NB4 (cell line): ENCODE data around the gene MRPL36.
A peak's percentile ranks its signal among the peaks of the same experiment; 100 is the strongest.

Experiments
- DNase-seq: peaks from one replicate; pipeline ENCODE4 v3.0.0; 2010; ENCODE audit warnings: low read depth
- H3K4me3 ChIP-seq: one replicate; pipeline ENCODE4 v1.5.1; 2011; ENCODE audit warnings: mild to moderate bottlenecking, low read depth, low read length, moderate library complexity
- MYC ChIP-seq: IDR thresholded peaks from 2 replicates; pipeline ENCODE4 v1.6.1; 2011; ENCODE audit warnings: low read depth, low read length
- POLR2A ChIP-seq: IDR thresholded peaks from 2 replicates; pipeline ENCODE4 v1.6.1; 2011; ENCODE audit warnings: mild to moderate bottlenecking; ENCODE audit not compliant: insufficient read length; ENCODE audit errors: extremely low read depth
- TF ChIP-seq, protein P1 (sequence below): IDR thresholded peaks from 2 replicates; pipeline ENCODE4 v1.6.1; 2011; ENCODE audit warnings: low read depth, low read length
- TF ChIP-seq, protein P2 (sequence below): IDR thresholded peaks from one replicate; pipeline ENCODE4 v1.5.1; 2012; ENCODE audit warnings: low read depth, low read length

The MRPL36 gene

DNA sequence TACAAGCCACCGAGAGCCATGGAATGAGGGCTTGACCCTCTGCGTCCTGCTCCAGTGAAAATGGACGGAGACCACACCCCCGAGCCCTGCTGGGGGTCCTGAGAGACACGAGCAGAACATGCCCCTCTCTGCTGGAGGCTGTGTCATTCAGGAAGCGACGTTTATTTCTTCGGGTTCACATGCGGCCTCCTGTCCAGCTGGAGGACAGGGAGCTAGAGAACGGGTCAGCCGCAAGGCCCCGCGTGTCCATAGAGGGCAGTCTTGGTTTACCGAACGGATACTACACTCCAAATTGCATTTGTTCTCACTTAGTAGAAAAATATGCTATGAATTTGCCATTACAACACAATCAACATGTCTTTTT lies 36.1 kb downstream of the MRPL36 start:
- no peak overlapping the region for H3K4me3 ChIP-seq

DNA sequence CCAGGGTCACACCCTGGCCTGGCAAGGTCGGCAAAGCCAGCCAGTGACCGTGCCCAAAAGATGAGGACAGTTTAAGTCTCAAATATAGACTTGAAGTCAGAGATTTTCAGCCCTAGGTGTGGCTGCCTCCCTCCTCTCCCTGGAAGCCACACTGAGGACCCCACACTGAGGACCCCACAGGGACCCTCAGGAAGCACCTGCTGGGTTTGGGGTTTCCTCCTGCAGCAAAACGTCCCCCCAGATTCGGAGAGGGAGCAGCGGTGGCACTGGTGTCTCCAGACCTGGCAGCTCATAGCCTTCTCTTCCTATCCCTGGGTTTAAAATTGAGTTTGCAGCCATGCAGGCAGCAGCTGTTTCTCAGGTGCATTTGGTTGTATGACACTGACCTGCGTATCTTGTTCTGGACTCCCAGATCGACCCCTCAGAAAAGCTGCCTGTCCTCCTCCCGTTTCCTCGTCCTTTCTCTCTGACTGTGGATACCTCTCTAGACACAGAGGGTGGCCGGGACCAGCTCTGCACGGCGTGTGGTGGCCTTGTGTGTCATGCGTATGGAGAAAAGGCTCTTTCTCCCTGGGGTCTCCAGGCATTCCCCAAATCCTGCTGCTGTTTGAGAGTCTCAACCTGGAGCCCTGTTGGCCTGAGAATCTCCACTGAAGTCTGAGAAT lies 36.6 kb downstream of the MRPL36 start:
- DNase-seq: no peak
- no peak for TF ChIP-seq MYC
- TF ChIP-seq, protein P1, sequence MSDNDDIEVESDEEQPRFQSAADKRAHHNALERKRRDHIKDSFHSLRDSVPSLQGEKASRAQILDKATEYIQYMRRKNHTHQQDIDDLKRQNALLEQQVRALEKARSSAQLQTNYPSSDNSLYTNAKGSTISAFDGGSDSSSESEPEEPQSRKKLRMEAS: no peak
- TF ChIP-seq POLR2A: no peak
- TF ChIP-seq, protein P2, sequence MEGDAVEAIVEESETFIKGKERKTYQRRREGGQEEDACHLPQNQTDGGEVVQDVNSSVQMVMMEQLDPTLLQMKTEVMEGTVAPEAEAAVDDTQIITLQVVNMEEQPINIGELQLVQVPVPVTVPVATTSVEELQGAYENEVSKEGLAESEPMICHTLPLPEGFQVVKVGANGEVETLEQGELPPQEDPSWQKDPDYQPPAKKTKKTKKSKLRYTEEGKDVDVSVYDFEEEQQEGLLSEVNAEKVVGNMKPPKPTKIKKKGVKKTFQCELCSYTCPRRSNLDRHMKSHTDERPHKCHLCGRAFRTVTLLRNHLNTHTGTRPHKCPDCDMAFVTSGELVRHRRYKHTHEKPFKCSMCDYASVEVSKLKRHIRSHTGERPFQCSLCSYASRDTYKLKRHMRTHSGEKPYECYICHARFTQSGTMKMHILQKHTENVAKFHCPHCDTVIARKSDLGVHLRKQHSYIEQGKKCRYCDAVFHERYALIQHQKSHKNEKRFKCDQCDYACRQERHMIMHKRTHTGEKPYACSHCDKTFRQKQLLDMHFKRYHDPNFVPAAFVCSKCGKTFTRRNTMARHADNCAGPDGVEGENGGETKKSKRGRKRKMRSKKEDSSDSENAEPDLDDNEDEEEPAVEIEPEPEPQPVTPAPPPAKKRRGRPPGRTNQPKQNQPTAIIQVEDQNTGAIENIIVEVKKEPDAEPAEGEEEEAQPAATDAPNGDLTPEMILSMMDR: no peak
- H3K4me3 ChIP-seq: no peak overlapping the region

More for the DNA sequence above, 36.1 kb downstream of the MRPL36 start:
- DNase-seq: peak; percentile 71
- TF ChIP-seq MYC: no peak
- TF ChIP-seq, protein P2: peak; percentile 93
- TF ChIP-seq, protein P1: peak; percentile 31

DNA sequence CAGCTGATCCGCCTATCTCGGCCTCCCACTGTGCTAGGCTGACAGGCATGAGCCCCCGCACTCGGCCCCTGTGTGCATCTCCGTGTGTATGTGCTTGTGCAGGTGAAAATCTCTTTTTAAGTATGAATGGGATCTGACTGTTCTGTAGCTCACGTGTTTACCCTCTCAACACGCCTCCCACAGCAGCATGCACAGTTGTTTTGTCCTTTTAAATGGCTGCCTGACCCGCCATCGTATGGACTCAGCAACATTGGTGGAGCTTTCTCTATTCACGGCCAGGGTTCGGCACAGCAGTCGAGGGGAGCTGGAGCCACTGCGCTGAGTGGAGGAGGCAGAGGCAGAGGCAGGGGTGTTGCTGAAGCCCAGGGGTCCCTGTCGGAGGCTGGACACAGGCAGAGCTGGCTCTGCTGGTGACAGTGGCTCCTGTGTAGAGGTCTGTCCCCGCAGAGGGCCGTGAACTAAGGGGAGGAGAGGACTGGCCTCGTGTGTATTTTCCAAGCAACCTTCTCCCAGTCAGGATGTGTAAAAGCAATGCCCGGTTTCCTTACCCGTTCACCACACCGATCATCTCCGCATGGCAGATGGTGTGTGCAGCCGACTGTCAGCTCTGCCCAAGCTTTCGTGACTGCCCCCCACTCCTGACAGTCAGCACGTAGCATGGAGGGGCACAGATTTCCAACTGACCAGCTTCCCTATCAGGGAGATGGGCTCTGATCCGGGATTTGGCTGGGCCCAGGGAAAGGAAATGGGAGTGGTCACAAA lies 37.3 kb downstream of the MRPL36 start:
- DNase-seq: no peak
- no peak overlapping the region for H3K4me3 ChIP-seq
- TF ChIP-seq POLR2A (no peak), MYC (no peak)

DNA sequence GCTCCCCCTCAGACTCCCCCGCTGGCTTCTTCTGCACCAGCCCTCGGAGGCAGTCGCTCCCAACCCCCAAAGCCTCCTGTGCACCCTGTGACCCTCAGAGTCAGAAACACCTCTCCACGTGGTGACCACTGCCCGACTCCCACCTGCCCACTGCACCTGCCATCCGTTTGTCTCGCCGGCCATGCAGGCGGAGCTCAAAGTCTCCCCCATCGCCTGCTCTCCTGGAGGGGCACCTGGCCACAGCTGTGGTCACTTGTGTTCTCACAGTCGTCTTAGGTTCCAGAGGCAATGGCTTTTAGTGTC lies 38.2 kb downstream of the MRPL36 start:
- H3K4me3 ChIP-seq: no peak overlapping the region
- TF ChIP-seq, protein P1: no peak
- TF ChIP-seq, protein P2: no peak
- TF ChIP-seq MYC: no peak
- no peak for DNase-seq

DNA sequence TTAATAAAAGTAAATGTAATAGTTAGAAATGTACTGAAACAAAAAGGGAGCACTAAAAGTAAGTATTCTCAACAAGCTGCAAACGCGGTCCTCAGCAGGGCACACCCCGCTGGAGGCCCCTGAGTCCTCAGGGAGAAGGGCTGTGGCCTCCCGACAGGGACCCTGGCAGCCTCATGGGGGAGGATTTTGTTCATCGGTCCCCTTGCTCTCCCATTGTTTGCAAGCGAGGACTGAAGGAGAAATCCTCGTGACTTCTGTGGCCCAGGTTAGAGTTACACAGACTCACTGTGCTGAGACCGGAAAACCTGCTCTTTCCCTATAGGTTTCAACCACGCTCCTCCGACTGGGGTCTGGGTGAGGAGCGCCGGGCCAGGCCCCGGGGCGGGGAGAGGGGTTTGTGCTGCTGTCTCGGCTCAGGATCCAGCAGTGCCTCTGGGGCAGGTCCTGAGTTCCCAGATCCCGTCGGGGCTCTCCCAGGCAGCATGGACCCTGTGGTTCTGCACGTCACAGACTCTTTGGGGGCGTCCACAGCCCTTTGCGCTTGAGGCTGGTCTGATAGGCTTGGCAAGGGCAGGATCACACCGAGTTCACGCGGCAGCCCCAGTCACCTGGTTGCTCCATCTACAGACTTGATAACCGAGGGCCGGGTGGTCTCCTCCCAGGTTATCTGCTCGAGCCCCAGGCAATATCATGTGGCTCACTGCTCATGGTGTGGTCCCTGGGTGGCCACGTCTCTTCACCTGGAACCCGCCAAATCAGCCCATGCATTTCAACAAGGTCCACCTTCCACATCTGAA lies 38.8 kb downstream of the MRPL36 start:
- H3K4me3 ChIP-seq: no peak overlapping the region
- TF ChIP-seq POLR2A (no peak), MYC (no peak)
- TF ChIP-seq, protein P1: no peak
- TF ChIP-seq, protein P2: no peak
- no peak for DNase-seq

DNA sequence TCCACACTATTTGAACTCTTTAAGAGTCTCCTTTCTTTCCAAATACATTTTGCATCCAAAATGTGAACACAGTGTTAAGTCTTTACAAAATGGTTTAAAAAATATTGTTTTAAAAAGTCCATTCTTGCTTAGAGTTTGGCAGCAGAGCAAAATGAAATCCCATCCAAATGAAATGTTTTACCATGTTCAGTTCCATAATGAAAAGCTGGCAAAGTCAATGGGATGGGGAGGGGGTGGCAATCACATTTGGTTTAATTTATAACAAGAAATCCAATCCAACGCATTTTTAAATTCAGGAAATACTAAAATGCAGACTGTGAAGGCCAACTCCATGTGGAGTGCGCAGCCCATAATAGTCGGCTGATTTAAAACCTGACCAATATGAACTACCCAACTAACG lies 39.4 kb downstream of the MRPL36 start:
- no peak for TF ChIP-seq POLR2A
- TF ChIP-seq, protein P1: no peak
- TF ChIP-seq MYC: no peak
- TF ChIP-seq, protein P2: no peak
- no peak overlapping the region for H3K4me3 ChIP-seq
- no peak for DNase-seq
